DND-41 (cell line): ENCODE results near the gene RPH3AL.

ENCODE experiments used
- CTCF ChIP-seq: IDR thresholded peaks from 2 replicates; pipeline ENCODE4 v1.5.1; 2012; ENCODE audit warnings: borderline replicate concordance, low read length, moderate library complexity, mild to moderate bottlenecking; ENCODE audit not compliant: poor library complexity, severe bottlenecking; ENCODE audit errors: extremely low read depth
- EZH2 ChIP-seq: IDR thresholded peaks from 3 replicates; pipeline ENCODE4 v1.6.1; 2012; ENCODE audit warnings: borderline replicate concordance, low read depth, mild to moderate bottlenecking, moderate library complexity, low read length, inconsistent platforms; ENCODE audit not compliant: severe bottlenecking

GRCh38 chr17:357644-358043 is 5.0 kb upstream of the RPH3AL start:
- TF ChIP-seq CTCF (no peak), EZH2 (no peak)
